H1 (cell line): ENCODE results near the gene FBXO30. TPM values are rescaled to one million over a fixed set of nuclear protein-coding genes. Genes with fewer than 3 reads are reported as not detected.
A peak's percentile ranks its signal among the peaks of the same experiment; 100 is the strongest.

Source experiments
- CTCF ChIA-PET: fragments of 300-600 bp; sonication (Branson Sonifier 250); formaldehyde crosslinking; loops from one replicate; lab custom pipeline; 2021; ENCODE audit not compliant: partially characterized antibody; lab: Charles Lee
- POLR2A ChIA-PET: fragments of 300-600 bp; sonication (Branson Sonifier 250); formaldehyde crosslinking; loops from one replicate; lab custom pipeline; 2021; ENCODE audit warnings: inconsistent platforms; ENCODE audit not compliant: partially characterized antibody; lab: Charles Lee
- DNase-seq, 2 experiments: peaks; one replicate each; pipeline versions ENCODE4 v3.0.0 to v3.0.0-alpha.2; 2010 to 2022; ENCODE audit warnings: low spot score in 2 of 2, low read depth in 1 of 2, mixed read lengths in 1 of 2
- FAIRE-seq: peaks from 2 replicates; lab custom pipeline; 2011; peaks lifted over from hg19 to GRCh38; lab: Jason Lieb, UNC
- H2AFZ ChIP-seq: 2 replicates; pipeline ENCODE4 v1.8.1; 2012; ENCODE audit warnings: low read length, inconsistent platforms
- H2AK5ac ChIP-seq: 2 replicates; pipeline ENCODE4 v1.6.1; 2013; ENCODE audit warnings: low read depth, low read length
- H2BK120ac ChIP-seq: replicated peaks from 2 replicates; pipeline ENCODE3; 2013; ENCODE audit warnings: low read depth, low read length, inconsistent platforms
- H2BK12ac ChIP-seq: 2 replicates; pipeline ENCODE4 v1.6.1; 2013; ENCODE audit warnings: low read depth, low read length
- H2BK15ac ChIP-seq: 2 replicates; pipeline ENCODE4 v1.6.1; 2013; ENCODE audit warnings: low read length
- H2BK20ac ChIP-seq: 2 replicates; pipeline ENCODE4 v1.6.1; 2013; ENCODE audit warnings: low read length
- H2BK5ac ChIP-seq: 2 replicates; pipeline ENCODE4 v1.6.1; 2013; ENCODE audit warnings: low read depth, low read length
- H3K14ac ChIP-seq: 2 replicates; pipeline ENCODE4 v1.6.1; 2013; ENCODE audit warnings: inconsistent platforms; ENCODE audit not compliant: insufficient read length
- H3K18ac ChIP-seq: 2 replicates; pipeline ENCODE4 v1.6.1; 2013; ENCODE audit warnings: low read length; ENCODE audit errors: extremely low read depth
- H3K23ac ChIP-seq: 2 replicates; pipeline ENCODE4 v1.6.1; 2013; ENCODE audit warnings: inconsistent platforms; ENCODE audit not compliant: insufficient read length
- H3K23me2 ChIP-seq: 2 replicates; pipeline ENCODE4 v1.6.1; 2013; ENCODE audit warnings: low read depth, low read length
- H3K27ac ChIP-seq: 2 replicates; pipeline ENCODE4 v1.6.1; 2011; ENCODE audit warnings: low read depth, low read length, inconsistent platforms
- H3K27me3 ChIP-seq, 4 experiments: replicated peaks in 1 of 4; 1 replicate in 1 of 4; 2 replicates in 3 of 4; pipeline versions ENCODE4 v1.6.1 to v1.8.1; 2011 to 2013; ENCODE audit warnings: low read length in 3 of 4, mild to moderate bottlenecking in 3 of 4, inconsistent platforms in 2 of 4, mixed read lengths in 2 of 4, moderate library complexity in 1 of 4; ENCODE audit not compliant: control insufficient read depth in 3 of 4, insufficient read depth in 3 of 4; ENCODE audit errors: extremely low read depth in 1 of 4
- H3K36me3 ChIP-seq, 4 experiments: 2 replicates each; pipeline versions ENCODE4 v1.6.1 to v1.8.1; 2011 to 2013; ENCODE audit warnings: mild to moderate bottlenecking in 4 of 4, low read length in 3 of 4, moderate library complexity in 2 of 4, control low read depth in 1 of 4, inconsistent platforms in 1 of 4; ENCODE audit not compliant: insufficient read depth in 4 of 4, control insufficient read depth in 2 of 4
- H3K4ac ChIP-seq: replicated peaks from 2 replicates; pipeline ENCODE3; 2013; ENCODE audit warnings: low read length, low read depth, mixed read lengths, inconsistent platforms; ENCODE audit not compliant: insufficient read length
- H3K4me1 ChIP-seq, 4 experiments: replicated peaks in 1 of 4; 1 replicate in 1 of 4; 2 replicates in 3 of 4; pipeline versions ENCODE4 v1.6.1 to v1.8.1; 2011 to 2013; ENCODE audit warnings: low read length in 3 of 4, inconsistent platforms in 2 of 4, mixed read lengths in 1 of 4; ENCODE audit not compliant: insufficient read depth in 4 of 4, control insufficient read depth in 3 of 4
- H3K4me2 ChIP-seq, 2 experiments: 2 replicates each; pipeline versions ENCODE4 v1.6.1 to v1.8.1; 2011 to 2013; ENCODE audit warnings: low read depth in 2 of 2, low read length in 2 of 2, control low read depth in 1 of 2, inconsistent platforms in 1 of 2, mild to moderate bottlenecking in 1 of 2; ENCODE audit not compliant: insufficient read depth in 1 of 2
- H3K4me3 ChIP-seq, 4 experiments: fragments of 200-600, 300-600 bp in 1 of 4; sonication (generic), shearing (Covaris generic), sonication (Bioruptor Twin) in 1 of 4; 2 replicates each; pipeline versions ENCODE4 v1.5.1 to v1.8.1; 2011 to 2016; ENCODE audit warnings: low read length in 4 of 4, low read depth in 3 of 4, control low read depth in 2 of 4, inconsistent platforms in 2 of 4, mild to moderate bottlenecking in 2 of 4, mixed read lengths in 1 of 4, moderate library complexity in 1 of 4; ENCODE audit not compliant: insufficient read depth in 2 of 4; ENCODE audit errors: extremely low read depth in 1 of 4
- H3K56ac ChIP-seq: replicated peaks from 2 replicates; pipeline ENCODE3; 2013; ENCODE audit warnings: low read depth, mild to moderate bottlenecking, mixed read lengths, low read length, inconsistent platforms; ENCODE audit not compliant: insufficient read length
- H3K79me1 ChIP-seq: 2 replicates; pipeline ENCODE4 v1.6.1; 2013; ENCODE audit warnings: low read depth, low read length, control low read depth
- H3K79me2 ChIP-seq, 2 experiments: 2 replicates each; pipeline versions ENCODE4 v1.6.1 to v1.8.1; 2012 to 2013; ENCODE audit warnings: low read length in 2 of 2, mild to moderate bottlenecking in 2 of 2, inconsistent platforms in 1 of 2; ENCODE audit not compliant: insufficient read depth in 2 of 2, control insufficient read depth in 1 of 2
- H3K9ac ChIP-seq, 4 experiments: replicated peaks in 1 of 4; 1 replicate in 1 of 4; 2 replicates in 3 of 4; pipeline versions ENCODE4 v1.6.1 to v1.8.1; 2011 to 2013; ENCODE audit warnings: low read depth in 3 of 4, low read length in 3 of 4, control low read depth in 2 of 4, mild to moderate bottlenecking in 2 of 4, moderate library complexity in 2 of 4, inconsistent platforms in 1 of 4; ENCODE audit errors: extremely low read depth in 1 of 4
- H3K9me3 ChIP-seq, 2 experiments: 2 replicates each; pipeline versions ENCODE4 v1.6.1 to v1.8.1; 2012 to 2013; ENCODE audit warnings: mild to moderate bottlenecking in 2 of 2, moderate library complexity in 2 of 2, control low read depth in 1 of 2, inconsistent platforms in 1 of 2, low read depth in 1 of 2, low read length in 1 of 2, mixed read lengths in 1 of 2; ENCODE audit not compliant: insufficient read depth in 2 of 2
- H4K20me1 ChIP-seq, 2 experiments: replicated peaks in 1 of 2; 2 replicates each; pipeline versions ENCODE3 to v1.8.1; 2011 to 2013; ENCODE audit warnings: inconsistent platforms in 2 of 2, low read length in 2 of 2, mild to moderate bottlenecking in 1 of 2; ENCODE audit not compliant: insufficient read depth in 2 of 2, control insufficient read depth in 1 of 2
- H4K5ac ChIP-seq: 2 replicates; pipeline ENCODE4 v1.6.1; 2013; ENCODE audit warnings: low read length, low read depth, mixed read lengths, inconsistent platforms; ENCODE audit not compliant: insufficient read length
- H4K8ac ChIP-seq: 2 replicates; pipeline ENCODE4 v1.8.0; 2013; ENCODE audit warnings: mild to moderate bottlenecking, moderate library complexity, low read length, inconsistent platforms; ENCODE audit not compliant: insufficient read depth; ENCODE audit errors: extremely low read depth
- H4K91ac ChIP-seq: replicated peaks from 2 replicates; pipeline ENCODE3; 2013; ENCODE audit warnings: low read length, mixed read lengths, inconsistent platforms; ENCODE audit not compliant: insufficient read length
- CBX5 ChIP-seq: fragments of 300-800, 300-1000 bp; sonication (generic); IDR thresholded peaks from 2 replicates; pipeline ENCODE4 v1.7.1; 2016; ENCODE audit warnings: antibody characterized with exemption, low read length, low read depth
- CBX8 ChIP-seq: fragments of 300-800, 300-1000 bp; sonication (generic); IDR thresholded peaks from 2 replicates; pipeline ENCODE4 v1.7.1; 2016; ENCODE audit warnings: low read depth, low read length, borderline replicate concordance
- EGR1 ChIP-seq: IDR thresholded peaks from 2 replicates; pipeline ENCODE4 v1.6.1; 2011; ENCODE audit warnings: low read depth, low read length, borderline replicate concordance
- HDAC2 ChIP-seq, 2 experiments: fragments of 300-600 bp in 1 of 2; sonication (generic) in 1 of 2; IDR thresholded peaks; 2 replicates each; pipeline ENCODE4 v1.6.1; 2011 to 2012; ENCODE audit warnings: low read depth in 2 of 2, low read length in 2 of 2, mild to moderate bottlenecking in 2 of 2, moderate library complexity in 2 of 2, borderline replicate concordance in 1 of 2, inconsistent platforms in 1 of 2
- HDAC6 ChIP-seq: IDR thresholded peaks from one replicate; pipeline ENCODE4 v1.7.1; 2012; ENCODE audit warnings: low read depth, mild to moderate bottlenecking, inconsistent platforms, low read length, moderate library complexity
- PHF8 ChIP-seq: fragments of 200-600 bp; sonication (generic); conservative IDR thresholded peaks from 2 replicates; pipeline ENCODE4 v1.7.1; 2012; ENCODE audit warnings: low read depth, mild to moderate bottlenecking, inconsistent platforms, low read length, moderate library complexity
- RBBP5 ChIP-seq: IDR thresholded peaks from 2 replicates; pipeline ENCODE4 v1.7.1; 2012; ENCODE audit warnings: low read depth, mild to moderate bottlenecking, inconsistent platforms, low read length, moderate library complexity, borderline replicate concordance
- WGBS, 2 experiments: shearing (Covaris generic) in 1 of 2; methylation state at CpG; one replicate each; pipeline versions ENCODE4 v1.1.6 to v1.1.7; 2013 to 2015; ENCODE audit warnings: low lambda C conversion rate in 2 of 2, mixed read lengths in 2 of 2, inconsistent platforms in 1 of 2, low coverage in 1 of 2, missing lambda C conversion rate in 1 of 2; ENCODE audit not compliant: insufficient replicate concordance in 2 of 2, insufficient coverage in 1 of 2, insufficient read length in 1 of 2; ENCODE audit errors: extremely low coverage in 1 of 2, missing lambda C conversion rate in 1 of 2; 5-methylcytosine and 5-hydroxymethylcytosine counted together
- polyA plus RNA-seq, 7 experiments: library from polyadenylated mRNA; depleted of rRNA in 3 of 7; stranded (reverse) in 5 of 7; unstranded in 2 of 7; fragments of >200 nt in 5 of 7; fragments of 200-250 nt in 2 of 7; gene quantifications; 1 replicate in 5 of 7; 2 replicates in 1 of 7; 4 replicates in 1 of 7; pipeline versions ENCODE4 v1.2.1 to v1.2.3, GENCODE V29; 2011 to 2013; ENCODE audit warnings: missing spikeins in 2 of 7, mixed read lengths in 2 of 7
- total RNA-seq: library from RNA; stranded (reverse); fragmentation: NEBNext Ultra II Directional; extraction: Animal tissue kit (Norgen Biotek cat#: 25700); gene quantifications from 2 replicates; pipeline ENCODE4 v1.2.1, GENCODE V29; 2021

FBXO30 gene
- total and polyA plus RNA-seq, 2 of the 8 experiments (the other 6 are each of a cell fraction or from before 2014, with no cell fraction given), result 3.9 to 18.3 TPM

DNA sequence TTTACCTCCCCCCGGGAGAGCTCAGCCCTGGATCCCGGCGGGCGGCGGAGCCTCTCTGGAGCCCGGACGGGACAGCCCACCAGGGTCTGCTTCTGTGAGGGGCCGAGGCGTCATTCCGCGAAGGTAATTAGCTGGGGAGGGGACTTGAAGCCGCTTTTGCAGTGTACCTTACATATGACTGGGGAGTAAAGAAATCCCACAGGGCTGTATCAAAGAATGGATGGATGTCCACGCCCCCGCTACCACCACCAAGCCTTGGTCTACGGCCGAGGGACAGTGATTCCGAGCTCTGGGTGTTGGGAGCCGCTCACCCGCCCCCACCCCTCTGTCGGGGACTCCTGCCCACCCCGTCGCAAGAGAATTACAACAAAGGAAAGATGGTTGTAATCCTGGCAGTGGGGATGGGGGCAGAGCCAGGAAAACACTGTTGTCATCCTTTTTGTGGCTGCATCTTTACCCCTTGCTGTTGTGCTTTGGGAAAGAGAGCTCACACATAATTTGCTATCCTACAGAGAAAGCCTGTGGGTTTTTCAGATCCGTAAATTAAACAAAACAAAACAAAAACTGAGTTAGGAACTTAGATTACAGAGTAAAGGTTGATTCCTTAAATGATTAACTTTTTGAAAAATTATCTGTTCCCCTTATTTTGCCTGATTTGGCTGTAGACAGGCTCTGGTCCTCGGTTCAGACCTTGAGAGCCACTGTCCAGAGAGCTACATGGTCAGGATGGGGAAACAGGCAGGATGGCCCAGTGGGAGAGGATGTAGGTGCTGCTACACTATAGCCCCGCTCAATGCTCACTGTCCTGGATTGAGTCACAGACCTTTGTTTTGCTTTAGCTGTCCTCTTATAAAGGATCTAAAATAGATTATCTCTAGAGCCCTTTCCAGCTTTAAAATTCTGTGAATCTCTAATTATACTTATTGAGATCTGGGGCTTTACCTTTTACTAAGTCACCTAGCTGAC lies 997 bp upstream of the FBXO30 start:
- no peak overlapping the region for H2BK20ac ChIP-seq
- DNase-seq (peak in 1 of 2 experiments; percentile 74), FAIRE-seq (no peak)
- no peaks in the 10 kb centered on the region for H3K36me3 ChIP-seq
- H3K4me1 ChIP-seq, result peaks cover 0 to 7% (median 3%) of the 10 kb centered on the region in 4 experiments; a peak in 4 of 7 replicates
- H3K4ac ChIP-seq, result peak overlapping the region; percentile 61
- no peaks in the 10 kb centered on the region for H3K79me1 ChIP-seq
- H3K9me3 ChIP-seq, result no peaks in the 10 kb centered on the region
- H2BK15ac ChIP-seq, result no peak overlapping the region
- ChIA-PET CTCF (no interaction called here), POLR2A (interaction anchor here (1.0 to 2.9 kb wide), 11 partner anchors 8 to 149 kb away, joined by 3 to 44 read pairs (median 7); partner anchors contain the start of genes EPM2A and SHPRH)
- H3K27me3 ChIP-seq, result no peaks in the 10 kb centered on the region
- H3K27ac ChIP-seq, result peak overlapping the region; percentile 90
- H2AFZ ChIP-seq, result peak overlapping the region; percentile 94
- peak overlapping the region; percentile 80; the same call in 1 of the 2 replicates for H4K8ac ChIP-seq
- peaks cover 3 to 9% of the 10 kb centered on the region in 2 experiments for H4K20me1 ChIP-seq
- H3K23ac ChIP-seq, result no peak overlapping the region
- peak overlapping the region; percentile 76 for H4K5ac ChIP-seq
- H3K79me2 ChIP-seq, result peaks cover 7 to 39% of the 10 kb centered on the region in 2 experiments
- H3K14ac ChIP-seq, result no peak overlapping the region
- peak overlapping the region; percentile 80 for H3K56ac ChIP-seq
- TF ChIP-seq HDAC6 (no peak), RBBP5 (no peak), CBX5 (no peak), PHF8 (peak; percentile 25; the same call in 1 of the 2 replicates), HDAC2 (IDR thresholded peaks at IDR 0.05; ENCODE audit: borderline replicate concordance in 1 of 2, low read depth in 2 of 2, low read length in 2 of 2) (no peak), CBX8 (no peak), EGR1 (0 out of 2 replicates have a peak, but pooled peaks have one; percentile 28)
- H3K23me2 ChIP-seq, result peaks cover 5% of the 10 kb centered on the region
- peak overlapping the region; percentile 89 for H4K91ac ChIP-seq
- H3K9ac ChIP-seq, result peak overlapping the region in 3 of 4 experiments; percentile 86 to 93 (median 90); a peak in 6 of 7 replicates
- peak overlapping the region; percentile 62; the same call in 1 of the 2 replicates for H2BK12ac ChIP-seq
- H3K4me3 ChIP-seq, result peak overlapping the region; percentile 56 to 96 (median 88)
- peak overlapping the region; percentile 3; the same call in 1 of the 2 replicates for H2AK5ac ChIP-seq
- H3K18ac ChIP-seq, result peak overlapping the region; percentile 41; the same call in 1 of the 2 replicates
- WGBS, 2 experiments, result 9% methylated on average over 19 of the region's 25 CpGs; no CpG with 5 or more reads in 1 of the 2 experiments
- H3K4me2 ChIP-seq, result peak overlapping the region; percentile 84 to 86
- peak overlapping the region; percentile 93; the same call in 1 of the 2 replicates for H2BK5ac ChIP-seq
- no peak overlapping the region for H2BK120ac ChIP-seq
